Measurements from ENCODE around the gene PCDHGB3. TPM values are rescaled to one million over a fixed set of nuclear protein-coding genes. Genes with fewer than 3 reads are reported as not detected.

Gene PCDHGB3
- polyA plus RNA-seq, 1 experiment, result 3.6 TPM

DNA sequence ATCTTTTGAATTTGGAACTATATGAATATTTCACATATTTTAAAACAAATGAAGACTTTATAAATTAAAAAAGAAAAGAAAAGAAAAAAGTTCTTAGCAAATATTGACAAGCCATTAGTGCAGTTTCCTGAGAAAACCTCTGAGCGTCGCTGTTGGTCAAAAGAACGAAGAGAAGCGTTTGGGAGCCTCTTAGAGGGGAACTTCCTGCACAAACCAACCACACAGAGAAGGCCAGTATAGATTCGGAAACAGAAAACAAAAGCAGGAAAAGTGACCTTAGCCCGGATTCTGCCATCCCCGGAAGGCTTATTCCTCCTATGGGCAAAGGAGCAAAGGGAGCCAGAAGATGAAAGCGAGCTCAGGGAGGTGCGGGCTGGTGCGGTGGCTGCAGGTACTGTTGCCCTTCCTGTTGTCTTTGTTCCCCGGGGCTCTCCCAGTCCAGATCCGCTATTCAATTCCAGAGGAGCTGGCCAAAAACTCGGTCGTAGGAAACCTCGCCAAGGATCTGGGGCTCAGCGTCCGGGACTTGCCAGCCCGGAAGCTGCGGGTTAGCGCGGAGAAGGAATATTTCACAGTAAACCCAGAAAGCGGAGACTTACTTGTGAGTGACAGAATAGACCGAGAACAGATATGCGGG lies 10.1 kb upstream of the PCDHGB3 start, which contains the start of gene PCDHGB2:
TSS of gene PCDHGB2 (plus strand) at position 205 of the 637 bp plus-strand sequence. CDS start at position 347, 142 bp downstream.
- Histone ChIP-seq H3K27me3 (ENCODE audit: control insufficient read depth, insufficient read depth, low read length) (peaks cover 17% of the 10 kb centered on the region), H3K4me3 (ENCODE audit: low read depth, low read length) (peak within 1 kb of the TSS; percentile 50), H3K9me3 (ENCODE audit: control insufficient read depth, insufficient read depth, low read length) (peaks cover 65% of the 10 kb centered on the region), H3K27ac (ENCODE audit: low read depth, low read length) (peak within 1 kb of the TSS; percentile 49)
- no peak for DNase-seq (ENCODE audit: low read depth, low spot score)
- TF ChIP-seq, protein P1, sequence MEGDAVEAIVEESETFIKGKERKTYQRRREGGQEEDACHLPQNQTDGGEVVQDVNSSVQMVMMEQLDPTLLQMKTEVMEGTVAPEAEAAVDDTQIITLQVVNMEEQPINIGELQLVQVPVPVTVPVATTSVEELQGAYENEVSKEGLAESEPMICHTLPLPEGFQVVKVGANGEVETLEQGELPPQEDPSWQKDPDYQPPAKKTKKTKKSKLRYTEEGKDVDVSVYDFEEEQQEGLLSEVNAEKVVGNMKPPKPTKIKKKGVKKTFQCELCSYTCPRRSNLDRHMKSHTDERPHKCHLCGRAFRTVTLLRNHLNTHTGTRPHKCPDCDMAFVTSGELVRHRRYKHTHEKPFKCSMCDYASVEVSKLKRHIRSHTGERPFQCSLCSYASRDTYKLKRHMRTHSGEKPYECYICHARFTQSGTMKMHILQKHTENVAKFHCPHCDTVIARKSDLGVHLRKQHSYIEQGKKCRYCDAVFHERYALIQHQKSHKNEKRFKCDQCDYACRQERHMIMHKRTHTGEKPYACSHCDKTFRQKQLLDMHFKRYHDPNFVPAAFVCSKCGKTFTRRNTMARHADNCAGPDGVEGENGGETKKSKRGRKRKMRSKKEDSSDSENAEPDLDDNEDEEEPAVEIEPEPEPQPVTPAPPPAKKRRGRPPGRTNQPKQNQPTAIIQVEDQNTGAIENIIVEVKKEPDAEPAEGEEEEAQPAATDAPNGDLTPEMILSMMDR (IDR thresholded peaks at IDR 0.05; ENCODE audit: low read depth, low read length), result peak; percentile 49
- ChIA-PET POLR2A (no interaction called here), CTCF (interaction anchor here (0.6 to 1.3 kb wide), 5 partner anchors 198 to 207 kb away, joined by 3 to 12 read pairs (median 4); no protein-coding TSS in a partner anchor)

DNA sequence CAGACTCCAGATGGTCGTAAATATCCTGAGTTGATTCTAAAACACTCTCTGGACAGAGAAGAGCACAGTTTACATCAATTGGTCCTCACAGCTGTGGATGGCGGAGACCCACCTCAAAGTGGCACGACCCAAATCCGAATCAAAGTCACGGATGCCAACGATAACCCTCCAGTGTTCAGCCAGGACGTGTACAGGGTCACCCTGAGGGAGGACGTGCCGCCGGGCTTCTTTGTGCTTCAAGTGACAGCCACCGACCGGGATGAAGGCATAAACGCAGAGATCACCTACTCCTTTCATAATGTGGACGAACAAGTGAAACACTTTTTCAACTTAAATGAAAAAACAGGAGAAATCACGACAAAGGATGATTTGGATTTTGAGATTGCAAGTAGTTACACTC lies 9.4 kb upstream of the PCDHGB3 start:
- H3K27ac ChIP-seq (ENCODE audit: low read depth, low read length), result no peak overlapping the region
- ChIA-PET POLR2A (no interaction called here), CTCF (interaction anchor here (0.6 to 1.3 kb wide), 4 partner anchors 197 to 206 kb away, joined by 3 to 12 read pairs (median 4); no protein-coding TSS in a partner anchor)
- no peak for DNase-seq (ENCODE audit: low read depth, low spot score)
- H3K27me3 ChIP-seq (ENCODE audit: control insufficient read depth, insufficient read depth, low read length), result peaks cover 24% of the 10 kb centered on the region
- TF ChIP-seq, protein P1 (IDR thresholded peaks at IDR 0.05; ENCODE audit: low read depth, low read length), result no peak
- H3K4me3 ChIP-seq (ENCODE audit: low read depth, low read length), result no peak overlapping the region
- H3K9me3 ChIP-seq (ENCODE audit: control insufficient read depth, insufficient read depth, low read length), result peaks cover 65% of the 10 kb centered on the region

DNA sequence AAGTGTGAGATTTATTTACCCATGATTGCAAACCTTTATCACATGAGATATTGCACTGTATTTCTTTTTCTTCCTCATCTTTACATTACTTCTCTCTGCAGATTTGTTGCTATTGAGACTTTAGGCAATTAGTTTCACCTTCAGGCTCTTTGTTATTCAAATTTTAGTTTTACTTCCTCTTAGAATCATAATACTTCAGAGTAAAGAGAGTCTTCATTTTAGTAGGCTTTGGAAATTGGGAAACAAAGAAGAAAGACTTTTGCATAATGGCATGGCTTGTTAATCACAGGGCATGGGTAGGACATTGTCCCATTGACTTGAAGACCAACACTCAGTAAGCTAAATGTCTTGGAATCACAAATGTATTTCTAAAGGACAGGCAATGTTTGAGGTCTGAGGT lies 7.3 kb upstream of the PCDHGB3 start:
- ChIA-PET POLR2A (no interaction called here), CTCF (interaction anchor here (1.0 to 1.7 kb wide), 2 partner anchors 24 to 201 kb away, joined by 3 to 5 read pairs; partner anchors contain the start of gene PCDHGA2)
- peaks cover 32% of the 10 kb centered on the region for H3K27me3 ChIP-seq (ENCODE audit: control insufficient read depth, insufficient read depth, low read length)

DNA sequence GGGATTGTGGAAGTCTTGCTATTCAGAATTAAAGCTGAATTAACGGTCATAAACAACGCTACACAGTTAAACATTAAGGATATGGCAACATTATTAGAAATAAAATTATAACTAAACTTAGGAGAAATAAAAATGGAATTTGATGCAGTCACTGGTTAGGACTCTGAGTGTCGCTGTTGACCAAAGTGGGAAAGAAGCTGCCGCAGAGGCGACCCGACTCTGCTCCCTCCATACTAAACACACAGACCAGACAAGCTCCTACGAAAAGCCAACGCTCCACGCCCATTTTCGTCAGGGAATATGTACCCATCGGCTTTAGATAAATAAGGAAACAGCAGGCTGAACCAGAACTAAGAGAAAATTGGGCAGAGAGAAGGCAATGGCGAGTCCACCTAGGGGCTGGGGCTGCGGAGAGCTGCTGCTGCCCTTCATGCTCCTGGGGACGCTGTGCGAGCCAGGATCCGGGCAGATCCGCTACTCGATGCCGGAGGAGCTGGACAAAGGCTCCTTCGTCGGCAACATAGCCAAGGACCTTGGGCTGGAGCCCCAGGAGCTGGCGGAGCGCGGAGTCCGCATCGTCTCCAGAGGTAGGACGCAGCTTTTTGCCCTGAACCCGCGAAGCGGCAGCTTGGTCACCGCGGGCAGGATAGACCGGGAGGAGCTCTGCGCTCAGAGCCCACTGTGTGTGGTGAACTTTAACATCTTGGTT lies 5.9 kb upstream of the PCDHGB3 start, which contains the start of gene PCDHGA5:
TSS of gene PCDHGA5 (plus strand) at position 211 of the 709 bp plus-strand sequence. CDS start at position 380, 169 bp downstream.
- no peak within 1 kb of the TSS for H3K27ac ChIP-seq (ENCODE audit: low read depth, low read length)
- TF ChIP-seq, protein P1 (IDR thresholded peaks at IDR 0.05; ENCODE audit: low read depth, low read length), result peak; percentile 10; the same call in 1 of the 2 replicates
- no peak for DNase-seq (ENCODE audit: low read depth, low spot score)
- POLR2A ChIA-PET, result no interaction called here
- peaks cover 32% of the 10 kb centered on the region for H3K27me3 ChIP-seq (ENCODE audit: control insufficient read depth, insufficient read depth, low read length)
- peak within 1 kb of the TSS; percentile 10; the same call in 1 of the 2 replicates for H3K4me3 ChIP-seq (ENCODE audit: low read depth, low read length)
- CTCF ChIA-PET, result interaction anchor here (0.7 to 2.0 kb wide), 6 partner anchors 34 to 204 kb away, joined by 3 to 11 read pairs (median 4); partner anchors contain the start of gene PCDHGA1
- H3K9me3 ChIP-seq (ENCODE audit: control insufficient read depth, insufficient read depth, low read length), result peaks cover 59% of the 10 kb centered on the region

More for the DNA sequence above, 7.3 kb upstream of the PCDHGB3 start:
- Histone ChIP-seq H3K27ac (ENCODE audit: low read depth, low read length) (no peak overlapping the region), H3K9me3 (ENCODE audit: control insufficient read depth, insufficient read depth, low read length) (peaks cover 61% of the 10 kb centered on the region), H3K4me3 (ENCODE audit: low read depth, low read length) (no peak overlapping the region)
- TF ChIP-seq, protein P1 (IDR thresholded peaks at IDR 0.05; ENCODE audit: low read depth, low read length), result no peak
- DNase-seq (ENCODE audit: low read depth, low spot score), result no peak
